ENCODE results near the gene RGS19. TPM values are rescaled to one million over a fixed set of nuclear protein-coding genes. Genes with fewer than 3 reads are reported as not detected.

RGS19 gene
- total and polyA plus RNA-seq, 2 of the 8 experiments (the other 6 are each of a cell fraction or from before 2014, with no cell fraction given), result 12.7 to 16.8 TPM

GRCh38 chr20:64081624-64081964, 2.3 kb upstream of the RGS19 start:
- H3K4me3 ChIP-seq (ENCODE audit: extremely low read depth in 1 of 4, insufficient read depth in 2 of 4, low read depth in 3 of 4, low read length in 4 of 4), result no peak overlapping the region
- no peak overlapping the region for H2AK5ac ChIP-seq (ENCODE audit: low read depth, low read length)
- POLR2A ChIA-PET (ENCODE audit: partially characterized antibody), result interaction anchor here (1.1 kb wide), 1 partner anchor 11 kb away, joined by 3 read pairs; no protein-coding TSS in a partner anchor
- TF ChIP-seq TAF7 (optimal IDR thresholded peaks at IDR 0.05; ENCODE audit: borderline replicate concordance, low read depth, low read length) (no peak), USF2 (IDR thresholded peaks at IDR 0.05; ENCODE audit: low read length) (no peak), CREB1 (IDR thresholded peaks at IDR 0.05) (no peak), POLR2AphosphoS5 (IDR thresholded peaks at IDR 0.05; ENCODE audit: low read depth, low read length) (no peak), KDM1A (IDR thresholded peaks at IDR 0.05; ENCODE audit: borderline replicate concordance, low read length) (no peak), EP300 (IDR thresholded peaks at IDR 0.05; ENCODE audit: borderline replicate concordance in 1 of 2, low read depth in 2 of 2, low read length in 2 of 2) (no peak), FOSL1 (IDR thresholded peaks at IDR 0.05; ENCODE audit: insufficient read depth, low read depth, low read length) (no peak), MAFK (IDR thresholded peaks at IDR 0.05; ENCODE audit: low read depth, low read length) (no peak)
- H3K23me2 ChIP-seq (ENCODE audit: low read depth, low read length), result peaks cover 22% of the 10 kb centered on the region; the same call in 1 of the 2 replicates
- no peaks in the 10 kb centered on the region for H3K36me3 ChIP-seq (ENCODE audit: control insufficient read depth in 2 of 4, insufficient read depth in 4 of 4, low read length in 3 of 4)
- no peak overlapping the region for H4K5ac ChIP-seq (ENCODE audit: insufficient read length, low read depth, low read length)
- no peak overlapping the region for H4K91ac ChIP-seq (replicated peaks; ENCODE audit: insufficient read length, low read length)
- H3K4ac ChIP-seq (replicated peaks; ENCODE audit: insufficient read length, low read depth, low read length), result no peak overlapping the region
- no peak overlapping the region for H3K18ac ChIP-seq (ENCODE audit: extremely low read depth, low read length)
- no peak for DNase-seq (ENCODE audit: low read depth in 1 of 2, low spot score in 2 of 2)
- no peak overlapping the region for H2BK15ac ChIP-seq (ENCODE audit: low read length)
- H3K79me2 ChIP-seq (ENCODE audit: control insufficient read depth in 1 of 2, insufficient read depth in 2 of 2, low read length in 2 of 2), result no peaks in the 10 kb centered on the region
- H3K14ac ChIP-seq (ENCODE audit: insufficient read length), result no peak overlapping the region
- H3K27ac ChIP-seq (ENCODE audit: low read depth, low read length), result no peak overlapping the region
- H3K4me2 ChIP-seq (ENCODE audit: insufficient read depth in 1 of 2, low read depth in 2 of 2, low read length in 2 of 2), result no peak overlapping the region
- no peaks in the 10 kb centered on the region for H3K9me3 ChIP-seq (ENCODE audit: insufficient read depth in 2 of 2, low read depth in 1 of 2, low read length in 1 of 2)
- 0 out of 2 replicates have a peak overlapping the region, but pooled peaks have one; percentile 18 for H2BK5ac ChIP-seq (ENCODE audit: low read depth, low read length)
- no peaks in the 10 kb centered on the region for H3K79me1 ChIP-seq (ENCODE audit: low read depth, low read length)
- H3K9ac ChIP-seq (replicated peaks in 1 of 4; ENCODE audit: extremely low read depth in 1 of 4, low read depth in 3 of 4, low read length in 3 of 4), result no peak overlapping the region
- no peak overlapping the region for H4K8ac ChIP-seq (ENCODE audit: extremely low read depth, insufficient read depth, low read length)
- no peak overlapping the region for H2BK120ac ChIP-seq (replicated peaks; ENCODE audit: low read depth, low read length)
- CTCF ChIA-PET (ENCODE audit: partially characterized antibody), result interaction anchor here (1.0 to 13.0 kb wide), 10 partner anchors 10 to 102 kb away, joined by 3 to 144 read pairs (median 6); partner anchors contain the start of genes PRPF6, SAMD10, SOX18 and TCEA2
- H3K27me3 ChIP-seq (replicated peaks in 1 of 4; ENCODE audit: control insufficient read depth in 3 of 4, extremely low read depth in 1 of 4, insufficient read depth in 3 of 4, low read length in 3 of 4), result peaks cover 6 to 55% (median 42%) of the 10 kb centered on the region in 4 experiments
- no peak overlapping the region for H3K56ac ChIP-seq (replicated peaks; ENCODE audit: insufficient read length, low read depth, low read length)
- no peak overlapping the region for H2AFZ ChIP-seq (ENCODE audit: low read length)
- 91% methylated on average over 6 of the region's 6 CpGs; no CpG with 5 or more reads in 1 of the 2 experiments for WGBS, 2 experiments (ENCODE audit: extremely low coverage in 1 of 2, insufficient coverage in 1 of 2, insufficient read length in 1 of 2, insufficient replicate concordance in 2 of 2, low coverage in 1 of 2, low lambda C conversion rate in 2 of 2, missing lambda C conversion rate in 1 of 2)
- H3K23ac ChIP-seq (ENCODE audit: insufficient read length), result no peak overlapping the region
- peaks cover 0 to 38% (median 20%) of the 10 kb centered on the region in 4 experiments; a peak in 6 of 7 replicates for H3K4me1 ChIP-seq (replicated peaks in 1 of 4; ENCODE audit: control insufficient read depth in 3 of 4, insufficient read depth in 4 of 4, low read length in 3 of 4)
- FAIRE-seq, result no peak
- H4K20me1 ChIP-seq (replicated peaks in 1 of 2; ENCODE audit: control insufficient read depth in 1 of 2, insufficient read depth in 2 of 2, low read length in 2 of 2), result no peaks in the 10 kb centered on the region
- no peak overlapping the region for H2BK12ac ChIP-seq (ENCODE audit: low read depth, low read length)
- no peak overlapping the region for H2BK20ac ChIP-seq (ENCODE audit: low read length)
